MM.1S (cell line): ENCODE results near the gene MYH11.

ENCODE experiments used
- CTCF ChIP-seq: fragments of 300-600 bp; sonication (generic); IDR thresholded peaks from 2 replicates; pipeline ENCODE4 v1.5.1; 2016; ENCODE audit warnings: antibody characterized with exemption, low read length, mixed read lengths
- EZH2 ChIP-seq: fragments of 300-600 bp; sonication (generic); optimal IDR thresholded peaks from 2 replicates; pipeline ENCODE3; 2017; ENCODE audit warnings: low read depth, mild to moderate bottlenecking, antibody characterized with exemption, low read length, mixed read lengths
- EZH2phosphoT487 ChIP-seq: fragments of 300-600 bp; sonication (generic); IDR thresholded peaks from 2 replicates; pipeline ENCODE4 v1.6.1; 2018; ENCODE audit warnings: antibody characterized with exemption, low read length

- no peak for TF ChIP-seq CTCF
- no peak for TF ChIP-seq EZH2phosphoT487
- no peak for TF ChIP-seq EZH2
Observed at GRCh38 chr16:15677447-15677846, 179.4 kb downstream of the MYH11 start.
